B cell (primary cell): Measurements from ENCODE around the gene B3GLCT.
"Not testable (repeated sequence)": the region's sequence is repeated elsewhere in the genome, so short reads cannot be mapped to it uniquely, and the experiment has no call there.

Source experiments
- EZH2 ChIP-seq: IDR thresholded peaks from 2 replicates; pipeline ENCODE4 v1.6.1; 2012; ENCODE audit warnings: borderline replicate concordance, low read depth, mild to moderate bottlenecking, moderate library complexity, low read length; ENCODE audit not compliant: insufficient read depth, poor library complexity, severe bottlenecking
- TF ChIP-seq, protein P1 (sequence below): fragments of 200-600 bp; IDR thresholded peaks from one replicate; pipeline ENCODE4 v1.8.0; 2022; ENCODE audit warnings: antibody characterized with exemption, mild to moderate bottlenecking

DNA sequence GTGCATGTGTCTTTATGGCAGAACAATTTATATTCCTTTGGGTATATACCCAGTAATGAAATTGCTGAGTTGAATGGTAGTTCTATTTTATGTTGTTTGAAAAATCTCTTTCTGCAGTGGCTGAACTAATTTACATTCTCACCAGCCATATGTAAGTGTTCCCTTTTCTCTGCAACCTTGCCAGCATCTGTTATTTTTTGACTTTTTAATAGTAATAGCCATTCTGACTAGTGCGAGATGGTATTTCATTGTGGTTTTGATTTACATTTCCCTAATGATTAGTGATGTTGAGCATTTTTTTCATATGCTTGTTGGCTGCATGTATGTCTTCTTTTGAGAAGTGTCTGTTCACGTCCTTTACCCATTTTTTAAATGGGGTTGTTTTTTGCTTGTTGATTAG lies 17.1 kb downstream of the B3GLCT start:
- TF ChIP-seq, protein P1, sequence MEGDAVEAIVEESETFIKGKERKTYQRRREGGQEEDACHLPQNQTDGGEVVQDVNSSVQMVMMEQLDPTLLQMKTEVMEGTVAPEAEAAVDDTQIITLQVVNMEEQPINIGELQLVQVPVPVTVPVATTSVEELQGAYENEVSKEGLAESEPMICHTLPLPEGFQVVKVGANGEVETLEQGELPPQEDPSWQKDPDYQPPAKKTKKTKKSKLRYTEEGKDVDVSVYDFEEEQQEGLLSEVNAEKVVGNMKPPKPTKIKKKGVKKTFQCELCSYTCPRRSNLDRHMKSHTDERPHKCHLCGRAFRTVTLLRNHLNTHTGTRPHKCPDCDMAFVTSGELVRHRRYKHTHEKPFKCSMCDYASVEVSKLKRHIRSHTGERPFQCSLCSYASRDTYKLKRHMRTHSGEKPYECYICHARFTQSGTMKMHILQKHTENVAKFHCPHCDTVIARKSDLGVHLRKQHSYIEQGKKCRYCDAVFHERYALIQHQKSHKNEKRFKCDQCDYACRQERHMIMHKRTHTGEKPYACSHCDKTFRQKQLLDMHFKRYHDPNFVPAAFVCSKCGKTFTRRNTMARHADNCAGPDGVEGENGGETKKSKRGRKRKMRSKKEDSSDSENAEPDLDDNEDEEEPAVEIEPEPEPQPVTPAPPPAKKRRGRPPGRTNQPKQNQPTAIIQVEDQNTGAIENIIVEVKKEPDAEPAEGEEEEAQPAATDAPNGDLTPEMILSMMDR = not testable (repeated sequence)
- not testable (repeated sequence) for TF ChIP-seq EZH2
